Activated T-helper 2 cell treated with anti-CD3 and anti-CD28 coated beads, Interferon-gamma antibody, Interleukin-2, Interleukin-4, amounts not matched to agents 10 μg/mL and 5 μg/mL and 100 μg/mL, durations not matched to agents 14 hours and 24 hours and 36 hours (primary cell): ENCODE data around the gene ERFL. TPM values are rescaled to one million over a fixed set of nuclear protein-coding genes. Genes with fewer than 3 reads are reported as not detected.

ENCODE experiments used
- DNase-seq: peaks from one replicate; pipeline ENCODE4 v3.0.0; 2021; ENCODE audit warnings: low spot score
- H3K27ac Mint-ChIP-seq: one replicate; pipeline ENCODE4 v1.8.0; 2021; ENCODE audit warnings: mixed read lengths
- H3K27me3 Mint-ChIP-seq: one replicate; pipeline ENCODE4 v1.8.0; 2021; ENCODE audit warnings: low read depth, mixed read lengths
- H3K36me3 Mint-ChIP-seq: one replicate; pipeline ENCODE4 v1.8.0; 2021; ENCODE audit warnings: low read depth, mixed read lengths
- H3K4me1 Mint-ChIP-seq: one replicate; pipeline ENCODE4 v1.8.0; 2021; ENCODE audit warnings: low read depth, mixed read lengths
- H3K4me3 Mint-ChIP-seq: one replicate; pipeline ENCODE4 v1.8.0; 2021; ENCODE audit warnings: low read depth, mild to moderate bottlenecking, moderate library complexity, mixed read lengths
- H3K9me3 Mint-ChIP-seq: one replicate; pipeline ENCODE4 v1.8.0; 2021; ENCODE audit warnings: mixed read lengths
- intact Hi-C: fragments of 100-400 bp; cut with micrococcal nuclease; formaldehyde crosslinking; loops from one replicate; pipeline ENCODE4 v1.15.1; 2023
- total RNA-seq: library from RNA; stranded (reverse); gene quantifications from 2 replicates; pipeline ENCODE4 v1.2.3, GENCODE V29; 2022

Gene ERFL
- total RNA-seq, 1 donor from 2014 or later, result 2.3 TPM

DNA sequence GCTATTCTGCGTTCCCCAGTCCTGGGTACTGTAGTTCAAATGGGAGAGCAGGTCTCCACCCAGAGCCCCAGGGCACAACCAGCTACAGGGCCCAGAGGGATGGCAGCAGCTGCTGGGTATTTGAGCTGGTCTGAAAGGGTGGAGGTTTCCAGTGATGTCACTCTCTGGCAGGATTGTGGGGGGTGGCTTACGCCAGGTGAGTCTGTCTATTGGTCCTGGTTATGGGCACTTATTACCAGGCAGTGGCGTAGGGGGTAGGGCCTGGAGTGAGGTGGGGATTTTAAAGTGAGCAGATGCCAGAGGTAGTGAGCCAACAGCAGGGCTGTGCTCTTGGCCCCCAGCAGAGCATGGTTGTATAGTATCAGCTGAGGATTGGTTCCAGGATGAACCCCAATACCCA lies 62.0 kb downstream of the ERFL start:
- Mint-ChIP-seq H3K4me1 (peaks cover 67% of the 10 kb centered on the region), H3K36me3 (peaks cover 82% of the 10 kb centered on the region), H3K27ac (peak overlapping the region; percentile 16), H3K9me3 (no peaks in the 10 kb centered on the region), H3K4me3 (peak overlapping the region; percentile 15), H3K27me3 (no peaks in the 10 kb centered on the region)
- DNase-seq, result no peak
- intact Hi-C loops, result no loop called here

- peaks cover 78% of the 10 kb centered on the region for H3K36me3 Mint-ChIP-seq
- intact Hi-C loops, result loop anchor here (5.0 kb wide), 1 partner anchor 533 kb away; no protein-coding TSS in a partner anchor
- no peaks in the 10 kb centered on the region for H3K27me3 Mint-ChIP-seq
- no peaks in the 10 kb centered on the region for H3K9me3 Mint-ChIP-seq
- peaks cover 56% of the 10 kb centered on the region for H3K4me1 Mint-ChIP-seq
- DNase-seq, result no peak
- H3K4me3 Mint-ChIP-seq, result peak overlapping the region; percentile 41
- H3K27ac Mint-ChIP-seq, result peak overlapping the region; percentile 36
These were observed 63.9 kb downstream of the ERFL start for GRCh38 chr19:41864374-41864773.

DNA sequence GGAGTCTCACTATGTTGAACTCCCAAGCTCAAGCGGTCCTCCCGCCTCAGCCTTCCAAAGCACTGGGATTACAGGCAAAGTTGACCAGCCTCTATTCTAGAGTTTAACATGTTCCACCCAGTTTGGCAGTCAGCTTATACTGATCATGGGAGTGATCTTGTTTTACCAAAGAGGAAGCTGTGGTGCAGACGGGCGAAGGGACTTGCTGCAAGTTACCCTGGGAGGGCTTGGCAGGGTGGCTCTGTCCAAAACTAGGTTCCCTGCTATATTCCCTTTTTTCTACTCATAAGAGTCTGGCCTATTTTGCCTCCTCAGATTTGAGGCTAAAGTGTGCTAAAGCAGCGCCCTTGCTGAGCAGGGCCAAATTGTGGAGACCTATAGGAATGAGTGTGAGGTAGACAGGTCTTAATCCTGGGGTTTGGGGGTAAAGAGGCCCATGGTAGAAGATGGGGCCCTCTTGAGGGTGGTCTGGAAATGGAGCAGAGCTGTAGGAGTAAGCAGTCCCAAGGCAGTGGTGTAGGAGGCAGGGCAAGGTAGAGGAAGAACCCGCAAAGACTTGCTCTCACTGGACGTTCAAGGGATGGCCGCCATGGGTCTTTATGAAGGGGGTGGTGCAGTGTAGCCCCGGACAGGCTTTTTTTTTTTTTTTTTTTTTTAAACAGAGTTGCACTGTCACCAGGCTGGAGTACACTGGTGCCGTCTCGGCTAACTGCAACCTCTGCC lies 64.9 kb downstream of the ERFL start:
- DNase-seq, result no peak

GRCh38 chr19:41862445-41862986 lies 65.7 kb downstream of the ERFL start:
- no peaks in the 10 kb centered on the region for H3K9me3 Mint-ChIP-seq
- no peaks in the 10 kb centered on the region for H3K27me3 Mint-ChIP-seq
- peak overlapping the region; percentile 94 for H3K4me3 Mint-ChIP-seq
- intact Hi-C loops, result loop anchor here (5.0 kb wide), 1 partner anchor 535 kb away; no protein-coding TSS in a partner anchor
- H3K4me1 Mint-ChIP-seq, result peaks cover 44% of the 10 kb centered on the region
- no peak for DNase-seq
- peak overlapping the region; percentile 86 for H3K27ac Mint-ChIP-seq
- H3K36me3 Mint-ChIP-seq, result peaks cover 59% of the 10 kb centered on the region

More for the DNA sequence above, 64.9 kb downstream of the ERFL start:
- Mint-ChIP-seq H3K9me3 (no peaks in the 10 kb centered on the region), H3K36me3 (peaks cover 68% of the 10 kb centered on the region), H3K27me3 (no peaks in the 10 kb centered on the region), H3K27ac (peak overlapping the region; percentile 86), H3K4me3 (peak overlapping the region; percentile 94), H3K4me1 (peaks cover 51% of the 10 kb centered on the region)
- intact Hi-C loops, result loop anchor here (5.0 kb wide), 1 partner anchor 534 kb away; no protein-coding TSS in a partner anchor

- DNase-seq, result no peak
- Mint-ChIP-seq H3K27ac (peak overlapping the region; percentile 86), H3K4me3 (peak overlapping the region; percentile 94), H3K27me3 (no peaks in the 10 kb centered on the region), H3K9me3 (no peaks in the 10 kb centered on the region), H3K36me3 (peaks cover 59% of the 10 kb centered on the region), H3K4me1 (peaks cover 44% of the 10 kb centered on the region)
- intact Hi-C loops, result loop anchor here (5.0 kb wide), 1 partner anchor 535 kb away; no protein-coding TSS in a partner anchor
These were observed 66.4 kb downstream of the ERFL start for GRCh38 chr19:41861846-41862245.

DNA sequence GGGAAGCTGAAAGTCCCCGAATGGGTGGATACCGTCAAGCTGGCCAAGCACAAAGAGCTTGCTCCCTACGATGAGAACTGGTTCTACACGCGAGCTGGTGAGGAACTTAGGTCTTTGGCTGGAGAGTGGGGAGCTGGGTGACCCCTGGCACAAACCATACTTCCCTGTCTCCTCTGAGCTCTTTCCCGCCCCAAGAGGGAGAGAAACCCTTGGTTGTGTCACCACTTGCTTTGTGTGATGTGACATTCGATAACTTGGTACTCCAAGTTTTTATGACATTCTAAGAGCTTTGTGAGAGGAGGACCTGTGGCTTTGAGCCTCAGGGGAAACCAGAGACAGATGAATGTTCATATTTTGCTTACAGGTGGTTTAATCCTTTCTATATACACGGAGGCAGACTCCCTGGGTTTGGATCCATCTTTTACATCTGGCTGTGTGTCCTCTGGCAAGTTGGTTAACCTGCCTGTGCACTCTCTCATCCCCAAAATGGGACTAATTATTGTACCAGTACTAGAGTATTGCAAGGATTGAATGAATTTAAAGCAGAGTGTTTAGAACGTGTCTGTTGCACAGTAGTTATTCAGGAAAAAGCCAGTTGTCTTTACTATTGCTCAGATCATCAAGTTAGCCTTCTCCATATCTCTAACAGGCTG lies 67.0 kb downstream of the ERFL start:
- intact Hi-C loops, result loop anchor here (5.0 kb wide), 1 partner anchor 536 kb away; no protein-coding TSS in a partner anchor
- Mint-ChIP-seq H3K4me3 (peak overlapping the region; percentile 94), H3K4me1 (peaks cover 42% of the 10 kb centered on the region), H3K36me3 (peaks cover 56% of the 10 kb centered on the region), H3K27ac (peak overlapping the region; percentile 86), H3K27me3 (no peaks in the 10 kb centered on the region), H3K9me3 (no peaks in the 10 kb centered on the region)
- DNase-seq, result no peak

DNA sequence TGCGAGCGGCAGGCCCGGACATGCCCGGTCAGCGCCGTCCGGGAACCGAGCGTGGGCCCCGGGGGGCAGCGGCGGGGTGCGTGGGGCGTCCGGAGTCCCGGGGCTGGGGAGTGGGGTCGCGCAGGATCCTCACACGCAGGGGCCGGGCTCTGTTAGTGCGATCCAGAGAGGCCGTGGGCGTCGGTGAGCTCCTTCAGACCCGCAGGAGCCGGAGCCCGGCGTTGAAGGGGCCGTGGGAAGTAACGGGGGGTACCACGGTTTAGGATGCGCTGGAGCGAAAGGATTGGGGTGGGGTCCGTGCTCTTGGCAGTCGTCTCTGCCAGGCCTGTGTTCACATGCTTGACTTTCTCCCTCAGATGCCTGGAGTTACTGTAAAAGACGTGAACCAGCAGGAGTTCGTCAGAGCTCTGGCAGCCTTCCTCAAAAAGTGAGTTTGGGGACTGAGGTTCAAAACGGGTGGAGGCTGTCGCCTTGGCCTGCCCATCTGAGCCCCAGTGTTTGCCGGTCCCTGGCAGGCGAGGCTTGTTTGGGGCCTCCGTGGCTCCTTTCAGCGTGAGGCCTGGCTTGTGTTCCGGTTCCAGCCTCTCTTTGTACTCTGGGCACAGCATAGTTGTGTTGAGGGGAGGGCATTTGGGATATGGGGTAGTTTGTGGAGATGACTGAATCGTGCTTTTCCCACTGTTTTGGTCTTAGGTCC lies 67.7 kb downstream of the ERFL start:
- Mint-ChIP-seq H3K4me3 (peak overlapping the region; percentile 94), H3K27ac (peak overlapping the region; percentile 86), H3K9me3 (no peaks in the 10 kb centered on the region), H3K4me1 (peaks cover 39% of the 10 kb centered on the region), H3K27me3 (no peaks in the 10 kb centered on the region), H3K36me3 (peaks cover 51% of the 10 kb centered on the region)
- no peak for DNase-seq
- intact Hi-C loops, result loop anchor here (1.0 to 5.0 kb wide), 3 partner anchors 11 to 537 kb away; no protein-coding TSS in a partner anchor

DNA sequence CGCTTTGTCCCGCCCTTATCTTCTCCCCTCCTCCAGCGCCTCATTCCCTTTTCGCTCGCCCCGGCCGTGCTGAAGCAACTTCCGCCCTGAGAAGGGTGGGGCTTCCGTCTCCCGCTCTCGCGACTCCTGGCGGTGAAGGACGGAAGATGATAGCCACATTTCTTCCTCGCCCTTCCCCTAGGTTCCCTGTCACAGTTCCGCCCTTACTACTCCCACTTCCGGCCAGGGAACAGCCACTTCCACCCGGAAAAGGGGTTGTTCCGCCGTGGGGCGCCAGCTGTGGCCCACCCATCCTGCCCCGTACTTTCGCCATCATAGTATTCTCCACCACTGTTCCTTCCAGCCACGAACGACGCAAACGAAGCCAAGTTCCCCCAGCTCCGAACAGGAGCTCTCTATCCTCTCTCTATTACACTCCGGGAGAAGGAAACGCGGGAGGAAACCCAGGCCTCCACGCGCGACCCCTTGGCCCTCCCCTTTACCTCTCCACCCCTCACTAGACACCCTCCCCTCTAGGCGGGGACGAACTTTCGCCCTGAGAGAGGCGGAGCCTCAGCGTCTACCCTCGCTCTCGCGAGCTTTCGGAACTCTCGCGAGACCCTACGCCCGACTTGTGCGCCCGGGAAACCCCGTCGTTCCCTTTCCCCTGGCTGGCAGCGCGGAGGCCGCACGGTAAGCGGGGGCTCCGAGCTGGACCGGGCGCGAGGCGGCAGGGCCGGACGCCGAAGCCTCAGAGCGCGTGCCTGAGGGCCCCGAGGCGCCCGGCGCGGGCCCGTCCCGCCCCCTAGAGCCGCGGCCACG lies 68.4 kb downstream of the ERFL start, which contains the start of gene RPS19:
RPS19 (plus strand) TSS at position 638 of the 801 bp plus-strand sequence. CDS start 520 bp downstream, outside the sequence.
- H3K4me1 Mint-ChIP-seq, result peaks cover 35% of the 10 kb centered on the region

GRCh38 chr19:41859213-41859617 lies 69.0 kb downstream of the ERFL start:
- Mint-ChIP-seq H3K27ac (no peak overlapping the region), H3K27me3 (peaks cover 11% of the 10 kb centered on the region), H3K9me3 (no peaks in the 10 kb centered on the region), H3K4me3 (peak overlapping the region; percentile 94), H3K36me3 (peaks cover 38% of the 10 kb centered on the region), H3K4me1 (peaks cover 29% of the 10 kb centered on the region)
- intact Hi-C loops, result loop anchor here (1.0 to 5.0 kb wide), 3 partner anchors 86 to 768 kb away; partner anchors contain the start of gene RABAC1
- DNase-seq, result no peak

More for the DNA sequence above, 68.4 kb downstream of the ERFL start, which contains the start of gene RPS19:
- Mint-ChIP-seq H3K9me3 (no peaks in the 10 kb centered on the region), H3K27ac (peak within 1 kb of the TSS; percentile 99), H3K4me3 (peak within 1 kb of the TSS; percentile 94), H3K36me3 (peaks cover 44% of the 10 kb centered on the region), H3K27me3 (peaks cover 4% of the 10 kb centered on the region)
- peak; percentile 97 for DNase-seq
- intact Hi-C loops, result loop anchor here (1.0 to 5.0 kb wide), 6 partner anchors 11 to 767 kb away; partner anchors contain the start of gene RABAC1
